T-helper 2 cell treated with Interferon-gamma antibody and Interleukin-4, amounts not matched to agents 5 μg/mL and 100 μg/mL, for 36 hours (primary cell): ENCODE data around the gene ENPP5.

ENCODE experiments used
- DNase-seq: peaks from one replicate; pipeline ENCODE4 v3.0.0; 2021; ENCODE audit warnings: low spot score
- H3K27ac Mint-ChIP-seq: one replicate; pipeline ENCODE4 v1.8.0; 2021; ENCODE audit warnings: mild to moderate bottlenecking, mixed read lengths
- H3K27me3 Mint-ChIP-seq: one replicate; pipeline ENCODE4 v1.8.0; 2021; ENCODE audit warnings: low read depth, mixed read lengths
- H3K36me3 Mint-ChIP-seq: one replicate; pipeline ENCODE4 v1.8.0; 2021; ENCODE audit warnings: low read depth, mixed read lengths
- H3K4me1 Mint-ChIP-seq: one replicate; pipeline ENCODE4 v1.8.0; 2021; ENCODE audit warnings: low read depth, mixed read lengths
- H3K4me3 Mint-ChIP-seq: one replicate; pipeline ENCODE4 v1.8.0; 2022; ENCODE audit warnings: mild to moderate bottlenecking, moderate library complexity, mixed read lengths
- H3K9me3 Mint-ChIP-seq: one replicate; pipeline ENCODE4 v1.8.0; 2021; ENCODE audit warnings: mixed read lengths

Gene ENPP5

DNA sequence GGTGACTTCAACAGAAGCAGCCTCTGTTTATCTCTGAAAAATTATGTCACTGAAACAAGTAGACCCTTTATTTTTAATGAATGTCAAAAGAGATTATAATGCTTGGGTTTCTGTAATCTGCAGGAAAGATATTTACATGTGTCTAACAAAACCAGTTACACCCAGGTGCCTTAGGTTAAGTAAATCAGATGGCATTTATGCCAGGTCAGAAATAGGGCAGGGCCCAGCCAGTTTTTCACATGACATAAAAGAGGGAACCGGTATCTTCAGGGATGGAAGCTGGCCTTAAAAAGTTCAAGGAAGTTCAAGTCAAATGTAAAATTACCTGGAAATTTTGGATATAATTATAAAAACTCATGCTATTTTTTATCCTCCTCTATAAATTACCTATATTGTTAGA, 55.1 kb downstream of the ENPP5 start:
- H3K4me1 Mint-ChIP-seq = peaks cover 3% of the 10 kb centered on the region
- H3K36me3 Mint-ChIP-seq = no peaks in the 10 kb centered on the region
- no peaks in the 10 kb centered on the region for H3K27me3 Mint-ChIP-seq
- DNase-seq = no peak
- no peak overlapping the region for H3K4me3 Mint-ChIP-seq
- no peak overlapping the region for H3K27ac Mint-ChIP-seq
- H3K9me3 Mint-ChIP-seq = peaks cover 3% of the 10 kb centered on the region

DNA sequence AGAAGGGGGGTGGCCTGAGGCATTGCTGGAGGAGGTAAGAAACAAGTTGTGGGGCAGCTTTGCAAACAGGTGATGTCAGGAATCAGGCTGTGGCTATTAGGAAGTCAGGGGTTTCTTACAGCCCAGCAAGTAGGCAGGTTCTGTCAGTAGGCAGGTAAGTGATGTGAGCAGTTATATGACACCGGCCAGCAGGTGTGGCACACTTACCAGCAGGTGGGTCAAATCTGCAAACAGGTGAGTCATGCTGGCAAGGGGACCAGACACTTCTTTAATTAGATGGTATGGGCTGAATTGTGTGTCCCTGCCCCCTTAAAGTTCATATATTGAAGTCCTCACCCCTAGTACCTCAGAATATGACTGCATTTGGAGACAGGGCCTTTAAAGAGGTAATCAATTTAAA, 57.4 kb downstream of the ENPP5 start:
- no peaks in the 10 kb centered on the region for H3K4me1 Mint-ChIP-seq
- H3K27me3 Mint-ChIP-seq = no peaks in the 10 kb centered on the region
- H3K9me3 Mint-ChIP-seq = peaks cover 6% of the 10 kb centered on the region
- no peak for DNase-seq
- no peak overlapping the region for H3K4me3 Mint-ChIP-seq
- H3K36me3 Mint-ChIP-seq = no peaks in the 10 kb centered on the region
- H3K27ac Mint-ChIP-seq = no peak overlapping the region
